ENCODE measurements around the gene AADAC. TPM values are rescaled to one million over a fixed set of nuclear protein-coding genes. Genes with fewer than 3 reads are reported as not detected.

Gene AADAC
- polyA plus RNA-seq, 1 donor from 2014 or later, result not detected

- Histone ChIP-seq H3K9me3 (ENCODE audit: low read length) (no peaks in the 10 kb centered on the region), H3K27me3 (ENCODE audit: insufficient read depth, low read depth, low read length) (no peaks in the 10 kb centered on the region), H4K20me1 (ENCODE audit: insufficient read depth) (no peaks in the 10 kb centered on the region), H3K9ac (ENCODE audit: low read length) (no peak overlapping the region), H3K4me3 (ENCODE audit: low read length) (no peak overlapping the region), H3K9me2 (ENCODE audit: insufficient read depth, low read length) (no peaks in the 10 kb centered on the region), H3K36me3 (ENCODE audit: insufficient read depth, low read length) (no peaks in the 10 kb centered on the region), H3K4me2 (ENCODE audit: low read length) (no peak overlapping the region), H2AFZ (ENCODE audit: low read depth, low read length) (no peak overlapping the region), H3K79me2 (replicated peaks; ENCODE audit: insufficient read depth, low read length) (no peaks in the 10 kb centered on the region), H3K27ac (ENCODE audit: low read length) (no peak overlapping the region), H3F3A (ENCODE audit: insufficient read depth, low read length, poor library complexity, severe bottlenecking) (no peaks in the 10 kb centered on the region)
- no peak for TF ChIP-seq TAF1 (IDR thresholded peaks at IDR 0.05; ENCODE audit: low read depth)
- TF ChIP-seq EZH2 (IDR thresholded peaks at IDR 0.05; ENCODE audit: borderline replicate concordance, insufficient read depth, low read length, poor library complexity, severe bottlenecking), result no peak
- TF ChIP-seq EP300 (conservative IDR thresholded peaks at IDR 0.05; ENCODE audit: poor library complexity, severe bottlenecking), result no peak
- TF ChIP-seq MXI1 (conservative IDR thresholded peaks at IDR 0.05; ENCODE audit: poor library complexity, severe bottlenecking), result no peak
- TF ChIP-seq RAD21 (conservative IDR thresholded peaks at IDR 0.05), result no peak
- TF ChIP-seq REST (IDR thresholded peaks at IDR 0.05; ENCODE audit: borderline replicate concordance), result no peak
- no peak for TF ChIP-seq SMC3 (conservative IDR thresholded peaks at IDR 0.05; ENCODE audit: poor library complexity)
- TF ChIP-seq CTCF (IDR thresholded peaks at IDR 0.05; ENCODE audit: poor library complexity, severe bottlenecking), result no peak
- TF ChIP-seq POLR2AphosphoS5 (IDR thresholded peaks at IDR 0.05), result no peak
These were observed 20.3 kb upstream of the AADAC start for GRCh38 chr3:151793636-151794035.

GRCh38 chr3:151794080-151794479, 19.8 kb upstream of the AADAC start:
- no peaks in the 10 kb centered on the region for H3F3A ChIP-seq (ENCODE audit: insufficient read depth, low read length, poor library complexity, severe bottlenecking)
- H3K79me2 ChIP-seq (replicated peaks; ENCODE audit: insufficient read depth, low read length), result no peaks in the 10 kb centered on the region
- TF ChIP-seq CTCF (IDR thresholded peaks at IDR 0.05; ENCODE audit: poor library complexity, severe bottlenecking), result no peak
- no peak for TF ChIP-seq MXI1 (conservative IDR thresholded peaks at IDR 0.05; ENCODE audit: poor library complexity, severe bottlenecking)
- no peak for TF ChIP-seq RAD21 (conservative IDR thresholded peaks at IDR 0.05)
- no peak for TF ChIP-seq SMC3 (conservative IDR thresholded peaks at IDR 0.05; ENCODE audit: poor library complexity)
- TF ChIP-seq POLR2AphosphoS5 (IDR thresholded peaks at IDR 0.05), result no peak
- TF ChIP-seq EP300 (conservative IDR thresholded peaks at IDR 0.05; ENCODE audit: poor library complexity, severe bottlenecking), result no peak
- no peak for TF ChIP-seq EZH2 (IDR thresholded peaks at IDR 0.05; ENCODE audit: borderline replicate concordance, insufficient read depth, low read length, poor library complexity, severe bottlenecking)
- TF ChIP-seq TAF1 (IDR thresholded peaks at IDR 0.05; ENCODE audit: low read depth), result no peak
- no peak for TF ChIP-seq REST (IDR thresholded peaks at IDR 0.05; ENCODE audit: borderline replicate concordance)
- no peak overlapping the region for H3K9ac ChIP-seq (ENCODE audit: low read length)
- H3K4me2 ChIP-seq (ENCODE audit: low read length), result no peak overlapping the region
- no peaks in the 10 kb centered on the region for H3K9me2 ChIP-seq (ENCODE audit: insufficient read depth, low read length)
- H3K36me3 ChIP-seq (ENCODE audit: insufficient read depth, low read length), result no peaks in the 10 kb centered on the region
- H4K20me1 ChIP-seq (ENCODE audit: insufficient read depth), result no peaks in the 10 kb centered on the region
- H3K27me3 ChIP-seq (ENCODE audit: insufficient read depth, low read depth, low read length), result no peaks in the 10 kb centered on the region
- no peak overlapping the region for H2AFZ ChIP-seq (ENCODE audit: low read depth, low read length)
- no peak overlapping the region for H3K4me3 ChIP-seq (ENCODE audit: low read length)
- no peak overlapping the region for H3K27ac ChIP-seq (ENCODE audit: low read length)
- H3K9me3 ChIP-seq (ENCODE audit: low read length), result no peaks in the 10 kb centered on the region
